K562 (cell line): ENCODE measurements around the gene CHRDL2.

Experiments
- HDAC6 ChIP-seq: IDR thresholded peaks from 2 replicates; pipeline ENCODE4 v1.6.1; 2012; ENCODE audit warnings: low read depth, mild to moderate bottlenecking, control low read depth, inconsistent platforms, low read length, moderate library complexity
- TF ChIP-seq, protein P1 (sequence below): fragments of 250-450 bp; sonication (Bioruptor Pico); IDR thresholded peaks from 2 replicates; pipeline ENCODE4 v1.4.0; 2020; ENCODE audit warnings: mild to moderate bottlenecking
- TF ChIP-seq, protein P2 (sequence below): sonication (generic); formaldehyde crosslinking; IDR thresholded peaks from 2 replicates; pipeline ENCODE4 v1.9.0; 2022; ENCODE audit warnings: mild to moderate bottlenecking, missing genetic modification reagents
- TF ChIP-seq, protein P3 (sequence below): fragments of 150-350 bp; IDR thresholded peaks from 2 replicates; pipeline ENCODE4 v1.6.1; 2014; ENCODE audit warnings: low read depth, mild to moderate bottlenecking, low read length, borderline replicate concordance

GRCh38 chr11:74650498-74650897 lies 80.7 kb downstream of the CHRDL2 start:
- no peak for TF ChIP-seq HDAC6
- TF ChIP-seq, protein P1, sequence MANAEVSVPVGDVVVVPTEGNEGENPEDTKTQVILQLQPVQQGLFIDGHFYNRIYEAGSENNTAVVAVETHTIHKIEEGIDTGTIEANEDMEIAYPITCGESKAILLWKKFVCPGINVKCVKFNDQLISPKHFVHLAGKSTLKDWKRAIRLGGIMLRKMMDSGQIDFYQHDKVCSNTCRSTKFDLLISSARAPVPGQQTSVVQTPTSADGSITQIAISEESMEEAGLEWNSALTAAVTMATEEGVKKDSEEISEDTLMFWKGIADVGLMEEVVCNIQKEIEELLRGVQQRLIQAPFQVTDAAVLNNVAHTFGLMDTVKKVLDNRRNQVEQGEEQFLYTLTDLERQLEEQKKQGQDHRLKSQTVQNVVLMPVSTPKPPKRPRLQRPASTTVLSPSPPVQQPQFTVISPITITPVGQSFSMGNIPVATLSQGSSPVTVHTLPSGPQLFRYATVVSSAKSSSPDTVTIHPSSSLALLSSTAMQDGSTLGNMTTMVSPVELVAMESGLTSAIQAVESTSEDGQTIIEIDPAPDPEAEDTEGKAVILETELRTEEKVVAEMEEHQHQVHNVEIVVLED, result no peak
- TF ChIP-seq, protein P2, sequence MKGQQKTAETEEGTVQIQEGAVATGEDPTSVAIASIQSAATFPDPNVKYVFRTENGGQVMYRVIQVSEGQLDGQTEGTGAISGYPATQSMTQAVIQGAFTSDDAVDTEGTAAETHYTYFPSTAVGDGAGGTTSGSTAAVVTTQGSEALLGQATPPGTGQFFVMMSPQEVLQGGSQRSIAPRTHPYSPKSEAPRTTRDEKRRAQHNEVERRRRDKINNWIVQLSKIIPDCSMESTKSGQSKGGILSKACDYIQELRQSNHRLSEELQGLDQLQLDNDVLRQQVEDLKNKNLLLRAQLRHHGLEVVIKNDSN (CRISPR knock-in tag), result no peak
- TF ChIP-seq, protein P3, sequence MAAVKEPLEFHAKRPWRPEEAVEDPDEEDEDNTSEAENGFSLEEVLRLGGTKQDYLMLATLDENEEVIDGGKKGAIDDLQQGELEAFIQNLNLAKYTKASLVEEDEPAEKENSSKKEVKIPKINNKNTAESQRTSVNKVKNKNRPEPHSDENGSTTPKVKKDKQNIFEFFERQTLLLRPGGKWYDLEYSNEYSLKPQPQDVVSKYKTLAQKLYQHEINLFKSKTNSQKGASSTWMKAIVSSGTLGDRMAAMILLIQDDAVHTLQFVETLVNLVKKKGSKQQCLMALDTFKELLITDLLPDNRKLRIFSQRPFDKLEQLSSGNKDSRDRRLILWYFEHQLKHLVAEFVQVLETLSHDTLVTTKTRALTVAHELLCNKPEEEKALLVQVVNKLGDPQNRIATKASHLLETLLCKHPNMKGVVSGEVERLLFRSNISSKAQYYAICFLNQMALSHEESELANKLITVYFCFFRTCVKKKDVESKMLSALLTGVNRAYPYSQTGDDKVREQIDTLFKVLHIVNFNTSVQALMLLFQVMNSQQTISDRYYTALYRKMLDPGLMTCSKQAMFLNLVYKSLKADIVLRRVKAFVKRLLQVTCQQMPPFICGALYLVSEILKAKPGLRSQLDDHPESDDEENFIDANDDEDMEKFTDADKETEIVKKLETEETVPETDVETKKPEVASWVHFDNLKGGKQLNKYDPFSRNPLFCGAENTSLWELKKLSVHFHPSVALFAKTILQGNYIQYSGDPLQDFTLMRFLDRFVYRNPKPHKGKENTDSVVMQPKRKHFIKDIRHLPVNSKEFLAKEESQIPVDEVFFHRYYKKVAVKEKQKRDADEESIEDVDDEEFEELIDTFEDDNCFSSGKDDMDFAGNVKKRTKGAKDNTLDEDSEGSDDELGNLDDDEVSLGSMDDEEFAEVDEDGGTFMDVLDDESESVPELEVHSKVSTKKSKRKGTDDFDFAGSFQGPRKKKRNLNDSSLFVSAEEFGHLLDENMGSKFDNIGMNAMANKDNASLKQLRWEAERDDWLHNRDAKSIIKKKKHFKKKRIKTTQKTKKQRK, result no peak
